NCI-H526 treated with DMSO at 0.1 percent for 48 hours (cell line): ENCODE data around the gene PTPN22.

Experiments
- DNase-seq: peaks from one replicate; lab custom pipeline; 2025; lab: John Stamatoyannopoulos, UW

PTPN22 gene

GRCh38 chr1:113887402-113888175 lies 16.1 kb upstream of the PTPN22 start, which contains the start of gene BCL2L15:
TSS of gene BCL2L15 (minus strand) at chr1:113887581. CDS start at chr1:113887375, 206 bp downstream.
- DNase-seq: no peak

DNA sequence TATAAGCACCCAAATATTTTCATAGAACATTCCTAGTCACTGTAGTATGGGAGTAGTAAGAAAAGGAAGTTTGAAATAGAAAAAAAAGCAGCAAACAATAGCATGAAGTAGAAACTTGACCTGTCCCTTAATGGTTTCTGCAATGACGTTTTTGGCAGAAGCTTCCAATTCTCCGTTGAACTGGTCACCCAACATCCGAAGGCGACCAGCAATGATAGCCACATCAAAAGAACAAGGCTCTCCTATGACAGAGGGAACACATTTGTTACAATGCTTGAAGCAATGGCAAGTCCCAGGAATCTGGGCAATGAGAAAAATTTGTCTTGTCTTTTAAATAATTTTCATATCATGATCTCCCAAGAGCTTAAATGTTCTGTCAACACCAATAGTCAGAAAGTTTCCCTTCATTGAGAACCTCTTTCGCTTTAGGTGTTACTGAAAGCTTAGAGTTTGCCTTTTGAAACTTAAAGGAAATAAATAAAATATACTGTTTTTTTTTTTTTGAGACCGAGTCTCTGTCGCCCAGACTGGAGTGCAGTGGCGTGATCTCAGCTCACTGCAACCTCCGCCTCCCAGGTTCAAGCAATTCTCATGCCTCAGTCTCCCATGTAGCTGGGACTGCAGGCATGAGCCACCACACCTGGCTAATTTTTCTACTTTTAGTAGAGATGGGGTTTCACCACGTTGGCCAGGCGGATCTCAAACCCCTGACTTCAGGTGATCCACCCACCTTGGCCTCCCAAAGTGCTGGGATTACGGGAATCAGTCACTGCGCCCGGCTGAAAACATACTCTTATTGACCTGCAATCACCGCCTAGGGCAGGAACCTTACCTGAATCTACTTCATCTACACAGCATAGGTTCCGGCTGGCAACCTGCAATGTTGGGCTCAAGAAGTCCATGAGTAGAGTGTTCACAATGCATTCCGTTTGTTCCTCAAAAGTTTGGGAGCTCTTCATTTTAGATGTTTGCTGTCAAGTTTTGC lies 15.2 kb upstream of the PTPN22 start:
- no peak for DNase-seq

GRCh38 chr1:113881661-113882060 lies 10.1 kb upstream of the PTPN22 start:
- no peak for DNase-seq

GRCh38 chr1:113879739-113880038 lies 8.2 kb upstream of the PTPN22 start:
- DNase-seq: no peak

DNA sequence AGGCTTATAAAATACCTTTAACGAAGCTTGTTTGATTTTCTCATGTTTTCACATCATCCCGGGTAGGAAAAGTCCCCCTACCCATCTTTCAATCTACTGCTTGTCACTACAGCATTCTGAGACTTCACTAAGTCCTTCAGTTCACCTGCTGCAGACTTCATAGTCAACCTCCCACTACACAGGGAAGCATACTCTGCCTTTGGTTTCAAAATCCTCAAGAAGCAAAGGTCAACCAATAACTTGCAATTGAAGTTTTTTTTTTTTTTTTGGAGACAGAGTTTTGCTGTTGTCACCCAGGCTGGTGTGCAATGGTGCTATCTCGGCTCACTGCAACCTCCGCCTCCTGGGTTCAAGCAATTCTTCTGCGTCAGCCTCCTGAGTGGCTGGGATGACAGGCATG lies 4.7 kb upstream of the PTPN22 start:
- no peak for DNase-seq

- no peak for DNase-seq
Observed at GRCh38 chr1:113875714-113876113, 4.2 kb upstream of the PTPN22 start.

DNA sequence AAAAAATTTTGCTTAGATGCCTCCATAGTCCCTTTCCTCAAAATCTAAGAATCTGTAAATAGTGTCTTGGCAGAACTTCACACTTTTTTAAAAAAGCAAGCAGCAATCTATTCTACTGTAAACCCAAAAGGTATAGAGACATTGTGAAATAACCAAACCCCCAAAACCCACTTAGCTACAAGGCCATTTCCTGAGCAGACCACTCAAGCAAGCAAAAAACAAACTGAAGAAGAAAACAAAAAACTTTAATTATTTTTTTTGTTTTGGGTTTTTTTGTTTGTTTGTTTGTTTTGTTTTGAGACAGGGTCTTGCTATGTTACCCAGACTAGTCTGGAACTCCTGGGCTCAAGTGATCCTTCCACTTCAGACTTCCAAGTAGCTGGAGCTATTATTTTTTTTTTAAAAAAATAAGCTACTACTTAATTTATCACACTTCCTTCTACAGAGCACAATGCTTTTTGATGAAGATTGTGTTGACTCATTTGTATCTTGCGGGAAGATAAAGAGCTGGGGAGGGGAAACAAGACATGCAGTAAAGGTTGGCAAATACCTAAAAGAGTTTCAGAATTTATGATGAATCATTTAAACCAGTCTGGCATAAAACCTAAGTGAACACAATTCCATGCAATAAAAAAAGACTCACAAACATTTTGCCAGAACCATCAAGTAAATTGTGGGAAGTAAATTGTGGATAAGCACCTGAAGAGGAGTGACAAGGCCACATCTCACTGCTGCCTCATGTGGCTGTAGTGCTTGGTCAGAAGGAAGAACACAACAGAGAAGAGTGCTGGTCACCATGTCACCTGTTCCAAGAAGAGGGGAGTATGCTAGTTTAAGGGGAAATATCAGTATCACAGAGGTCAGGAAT lies 2.7 kb upstream of the PTPN22 start:
- DNase-seq: no peak

GRCh38 chr1:113872219-113872935 lies 865 bp upstream of the PTPN22 start:
- no peak for DNase-seq

DNA sequence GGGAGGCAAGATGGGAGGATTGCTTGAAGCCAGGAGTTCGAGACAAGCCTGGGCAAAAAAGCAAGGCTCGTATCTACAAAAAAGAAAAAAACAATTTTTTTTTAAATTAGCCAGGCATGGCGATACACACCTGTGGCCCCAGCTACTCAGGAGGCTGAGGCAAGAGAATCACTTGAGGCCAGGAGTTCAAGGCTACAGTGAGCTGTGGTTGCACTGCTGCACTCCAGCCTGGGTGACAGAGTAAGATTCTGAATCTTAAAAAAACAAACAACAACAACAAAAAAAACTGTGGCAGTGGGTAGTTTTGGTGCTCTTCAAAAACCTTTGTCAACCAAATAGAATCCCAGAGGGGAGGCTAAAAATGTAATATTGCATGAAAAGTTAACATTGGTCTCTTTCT lies 734 bp downstream of the PTPN22 start:
- DNase-seq: no peak

- no peak for DNase-seq
Observed at GRCh38 chr1:113868387-113869083, 3.0 kb downstream of the PTPN22 start.

GRCh38 chr1:113861641-113862040 lies 9.9 kb downstream of the PTPN22 start:
- no peak for DNase-seq

- DNase-seq: no peak
Observed at GRCh38 chr1:113860891-113861290, 10.6 kb downstream of the PTPN22 start.

DNA sequence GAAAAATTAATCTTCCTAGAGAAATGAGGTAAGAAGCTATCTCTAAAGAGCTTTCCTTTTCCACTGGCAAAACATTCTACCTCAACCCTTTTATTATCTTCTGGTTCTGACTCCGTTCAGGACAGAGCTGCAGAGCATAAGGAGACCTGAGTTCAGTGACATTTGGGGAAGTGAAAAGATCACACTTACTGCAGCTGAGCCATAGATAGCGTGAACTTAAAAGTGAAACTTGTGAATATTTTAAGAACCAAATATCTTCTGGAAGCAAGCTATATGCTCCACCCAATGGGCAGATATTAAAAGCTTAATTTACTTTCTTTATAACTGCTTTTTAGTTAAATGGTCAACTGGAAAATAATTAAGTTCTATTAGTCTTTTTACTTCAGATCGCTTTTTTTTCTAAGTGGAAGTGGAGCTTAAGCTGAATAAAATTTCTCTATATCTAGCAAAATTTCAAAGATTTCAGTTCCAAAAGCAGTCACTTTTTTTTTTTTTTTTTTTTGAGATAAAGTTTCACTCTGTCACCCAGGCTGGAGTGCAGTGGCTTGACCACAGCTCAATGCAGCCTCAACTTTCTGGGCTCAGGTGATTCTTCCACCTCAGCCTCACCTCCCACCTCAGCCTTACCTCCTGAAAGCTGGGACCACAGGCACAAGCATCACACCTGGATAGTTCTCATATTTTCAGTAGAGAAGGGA lies 11.9 kb downstream of the PTPN22 start:
- DNase-seq: no peak

DNA sequence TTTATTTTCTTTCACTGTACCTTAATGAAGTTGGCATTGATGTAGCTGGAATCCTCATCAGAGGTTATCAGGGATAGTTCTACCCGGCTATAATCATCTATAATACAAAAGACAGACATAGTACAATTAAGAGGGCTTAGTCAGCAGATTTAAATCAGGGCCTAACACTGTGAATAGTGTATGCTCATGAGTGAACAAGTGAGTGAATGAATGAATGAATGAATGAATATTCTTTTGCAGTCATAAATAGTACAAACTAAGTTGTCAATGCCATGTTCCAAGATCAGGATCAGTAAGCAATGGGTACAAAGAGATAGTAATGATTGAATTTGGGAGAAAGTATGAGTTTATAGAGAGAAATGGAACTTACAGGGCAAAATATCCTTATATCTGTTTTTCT lies 12.5 kb downstream of the PTPN22 start:
- DNase-seq: no peak

GRCh38 chr1:113858418-113858817 lies 13.1 kb downstream of the PTPN22 start:
- no peak for DNase-seq

DNA sequence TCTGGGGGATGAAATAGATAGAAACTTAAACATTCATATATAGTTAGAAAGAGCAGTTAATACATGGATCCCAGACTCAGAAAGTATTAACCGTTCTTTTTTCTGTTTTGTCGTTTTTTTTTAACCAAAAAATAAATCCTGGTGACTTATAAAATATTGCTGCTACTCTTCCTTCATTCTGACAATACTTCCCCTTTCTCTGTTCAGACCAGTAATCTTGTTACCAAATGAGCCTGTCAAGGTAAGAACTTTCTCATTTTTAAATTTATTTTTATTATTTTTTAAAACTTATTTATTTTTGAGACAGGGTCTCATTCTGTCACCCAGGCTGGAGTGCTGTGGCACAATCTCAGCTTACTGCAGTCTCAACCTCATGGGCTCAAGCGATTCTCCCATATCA lies 13.7 kb downstream of the PTPN22 start:
- DNase-seq: no peak

DNA sequence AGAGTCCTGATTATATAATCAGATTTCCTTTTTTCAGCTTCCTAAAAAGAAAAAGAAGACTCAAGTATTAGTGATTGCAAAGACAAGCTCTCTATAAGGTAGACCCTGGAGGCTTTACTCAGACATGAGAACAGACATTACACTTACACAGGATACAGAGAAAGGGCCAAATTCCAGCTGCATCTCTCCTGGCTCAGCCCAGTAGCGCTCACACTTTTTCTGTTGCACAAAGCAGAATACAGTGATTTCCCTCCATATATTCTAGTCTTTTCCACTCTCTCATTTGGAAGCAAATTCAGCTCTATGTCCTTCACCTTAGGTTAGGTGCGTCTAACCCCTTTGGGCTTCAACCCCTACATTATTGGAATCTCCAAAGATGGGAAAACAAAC lies 15.1 kb downstream of the PTPN22 start:
- DNase-seq: no peak

GRCh38 chr1:113855630-113856400 lies 15.7 kb downstream of the PTPN22 start:
- DNase-seq: no peak

- no peak for DNase-seq
Observed at GRCh38 chr1:113854234-113854633, 17.3 kb downstream of the PTPN22 start.
